Limb (tissue), 2 donors: ENCODE data around the gene TFIP11.

Source experiments
- DNase-seq, 2 donors: peaks; one replicate each; pipeline ENCODE4 v3.0.0-alpha.2; 2016; ENCODE audit errors: extremely low spot score in 2 of 2

TFIP11 gene

GRCh38 chr22:26450453-26451185, 61.7 kb downstream of the TFIP11 start:
- DNase-seq, result no peak

DNA sequence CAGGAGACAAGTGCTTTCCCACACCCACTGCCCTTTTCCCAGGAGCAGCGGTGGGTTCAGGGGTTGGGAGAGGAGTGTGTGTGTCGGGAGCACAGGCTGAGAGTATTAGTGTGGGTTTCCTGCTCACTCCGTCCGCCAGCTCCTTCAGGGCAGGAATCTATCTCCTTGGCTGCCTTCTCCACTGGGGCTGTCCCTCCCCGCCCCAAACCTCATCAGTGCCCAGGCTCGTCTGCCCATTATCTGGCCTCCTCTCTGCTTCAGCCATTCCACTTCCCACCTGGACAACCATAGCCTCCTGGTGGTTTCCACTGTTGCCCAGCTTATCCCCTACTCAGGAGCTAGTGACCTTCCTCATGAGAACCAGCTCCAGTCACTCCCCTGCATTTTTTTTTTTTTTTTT, 63.3 kb downstream of the TFIP11 start:
- DNase-seq, result no peak

GRCh38 chr22:26448334-26448733, 63.9 kb downstream of the TFIP11 start:
- DNase-seq, result no peak

- DNase-seq, result no peak
Measured at GRCh38 chr22:26447584-26448329, 64.5 kb downstream of the TFIP11 start.

- DNase-seq, result no peak
Measured at GRCh38 chr22:26446808-26447515, 65.3 kb downstream of the TFIP11 start.

- no peak for DNase-seq
Measured at GRCh38 chr22:26445577-26446275, 66.5 kb downstream of the TFIP11 start.

GRCh38 chr22:26444777-26445176, 67.5 kb downstream of the TFIP11 start:
- DNase-seq, result no peak

GRCh38 chr22:26443901-26444690, 68.2 kb downstream of the TFIP11 start:
- no peak for DNase-seq

- no peak for DNase-seq
Measured at GRCh38 chr22:26442086-26442756, 70.1 kb downstream of the TFIP11 start.
